Astrocyte (in vitro differentiated cells and primary cell): ENCODE data around the gene NPAS3.

Source experiments
- EZH2 ChIP-seq: IDR thresholded peaks from 2 replicates; pipeline ENCODE4 v1.6.1; 2012; ENCODE audit warnings: mild to moderate bottlenecking, low read length, inconsistent platforms; ENCODE audit not compliant: insufficient read depth
- TF ChIP-seq, protein P1 (sequence below): IDR thresholded peaks from 2 replicates; pipeline ENCODE4 v1.5.1; 2011; ENCODE audit warnings: low read depth, mild to moderate bottlenecking, inconsistent platforms, low read length, moderate library complexity; ENCODE audit not compliant: insufficient read depth

DNA sequence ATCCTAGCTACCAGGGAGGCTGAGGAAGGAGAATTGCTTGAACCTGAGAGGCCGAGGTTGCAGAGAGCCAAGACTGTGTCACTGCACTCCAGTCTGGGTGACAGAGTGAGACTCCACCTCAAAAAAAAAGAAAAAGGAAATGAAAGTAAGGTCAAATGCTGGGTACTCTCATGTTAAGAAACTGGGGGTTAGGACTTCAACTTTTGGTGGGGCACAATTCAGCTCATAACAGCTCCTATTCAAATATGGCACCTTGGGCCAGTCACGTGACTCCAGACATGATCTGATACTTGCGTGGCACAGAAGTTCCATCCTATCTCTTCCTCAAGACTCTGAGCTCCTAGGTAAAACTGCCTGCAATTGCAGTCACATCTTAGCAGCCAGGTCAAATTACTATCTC lies 869.5 kb downstream of the NPAS3 start:
- TF ChIP-seq, protein P1, sequence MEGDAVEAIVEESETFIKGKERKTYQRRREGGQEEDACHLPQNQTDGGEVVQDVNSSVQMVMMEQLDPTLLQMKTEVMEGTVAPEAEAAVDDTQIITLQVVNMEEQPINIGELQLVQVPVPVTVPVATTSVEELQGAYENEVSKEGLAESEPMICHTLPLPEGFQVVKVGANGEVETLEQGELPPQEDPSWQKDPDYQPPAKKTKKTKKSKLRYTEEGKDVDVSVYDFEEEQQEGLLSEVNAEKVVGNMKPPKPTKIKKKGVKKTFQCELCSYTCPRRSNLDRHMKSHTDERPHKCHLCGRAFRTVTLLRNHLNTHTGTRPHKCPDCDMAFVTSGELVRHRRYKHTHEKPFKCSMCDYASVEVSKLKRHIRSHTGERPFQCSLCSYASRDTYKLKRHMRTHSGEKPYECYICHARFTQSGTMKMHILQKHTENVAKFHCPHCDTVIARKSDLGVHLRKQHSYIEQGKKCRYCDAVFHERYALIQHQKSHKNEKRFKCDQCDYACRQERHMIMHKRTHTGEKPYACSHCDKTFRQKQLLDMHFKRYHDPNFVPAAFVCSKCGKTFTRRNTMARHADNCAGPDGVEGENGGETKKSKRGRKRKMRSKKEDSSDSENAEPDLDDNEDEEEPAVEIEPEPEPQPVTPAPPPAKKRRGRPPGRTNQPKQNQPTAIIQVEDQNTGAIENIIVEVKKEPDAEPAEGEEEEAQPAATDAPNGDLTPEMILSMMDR = no peak
- no peak for TF ChIP-seq EZH2
